GM12878 (cell line): ENCODE results near the gene EXOC8. TPM values are rescaled to one million over a fixed set of nuclear protein-coding genes. Genes with fewer than 3 reads are reported as not detected.

ENCODE experiments used
- EGR1 ChIP-seq, 2 experiments: IDR thresholded peaks; 1 replicate in 1 of 2; 2 replicates in 1 of 2; pipeline ENCODE4 v1.6.1; 2011 to 2012; ENCODE audit warnings: low read depth in 2 of 2, low read length in 2 of 2, borderline replicate concordance in 1 of 2, mild to moderate bottlenecking in 1 of 2, moderate library complexity in 1 of 2
- HCFC1 ChIP-seq: fragments of 150-350 bp; IDR thresholded peaks from 2 replicates; pipeline ENCODE4 v1.6.1; 2014; ENCODE audit warnings: low read length
- ZBTB4 ChIP-seq: fragments of 450-650 bp; formaldehyde crosslinking; IDR thresholded peaks from 2 replicates; pipeline ENCODE4 v1.4.0; 2022; ENCODE audit warnings: mild to moderate bottlenecking, moderate library complexity
- ZNF592 ChIP-seq: fragments of 450-650 bp; IDR thresholded peaks from 2 replicates; pipeline ENCODE4 v1.6.1; 2017; ENCODE audit warnings: mild to moderate bottlenecking, moderate library complexity
- polyA plus RNA-seq, 11 experiments: library from polyadenylated mRNA; depleted of rRNA in 4 of 11; unstranded in 6 of 11; stranded (reverse) in 5 of 11; fragments of >200 nt; fragmentation: Nextera tagmentation in 4 of 11; fragmentation: Illumina TruSeq in 1 of 11; extraction: Ambion mirVana in 4 of 11; extraction: Trizol in 1 of 11; gene quantifications; 1 replicate in 1 of 11; 2 replicates in 10 of 11; pipeline versions ENCODE4 v1.2.1 to v1.2.3, GENCODE V29; 2011 to 2016; ENCODE audit warnings: inconsistent platforms in 2 of 11, missing spikeins in 2 of 11, low read depth in 1 of 11
- total RNA-seq, 4 experiments: library from RNA; depleted of rRNA in 3 of 4; stranded (reverse); fragments of >200 nt in 3 of 4; fragmentation: Illumina TruSeq in 1 of 4; extraction: Trizol in 1 of 4; gene quantifications; 2 replicates each; pipeline versions ENCODE4 v1.2.1 to v1.2.3, GENCODE V29; 2013 to 2021

EXOC8 gene
- total and polyA plus RNA-seq, 10 of the 15 experiments (the other 5 are each of a cell fraction or from before 2014, with no cell fraction given) = 2.0 to 11.3 (median 6.3) TPM

GRCh38 chr1:231357187-231357772, 19.6 kb upstream of the EXOC8 start (continued):
- TF ChIP-seq ZNF592 (no peak), HCFC1 (no peak), EGR1 (IDR thresholded peaks at IDR 0.05; ENCODE audit: borderline replicate concordance in 1 of 2, low read depth in 2 of 2, low read length in 2 of 2) (no peak), ZBTB4 (CRISPR knock-in tag) (no peak)
